Ectodermal cell (in vitro differentiated cells): ENCODE measurements around the gene JAKMIP2.
A peak's percentile ranks its signal among the peaks of the same experiment; 100 is the strongest.

ENCODE experiments used
- H3K27ac ChIP-seq: 2 replicates; pipeline ENCODE4 v1.7.0; 2013; ENCODE audit warnings: mild to moderate bottlenecking, low read depth, low read length; ENCODE audit not compliant: insufficient read depth, poor library complexity, severe bottlenecking
- H3K27me3 ChIP-seq: 2 replicates; pipeline ENCODE4 v1.7.0; 2013; ENCODE audit warnings: mild to moderate bottlenecking, low read length; ENCODE audit not compliant: insufficient read depth, control insufficient read depth, poor library complexity, severe bottlenecking
- H3K36me3 ChIP-seq: one replicate; pipeline ENCODE4 v1.7.0; 2013; ENCODE audit warnings: low read length; ENCODE audit not compliant: control insufficient read depth, insufficient read depth
- H3K4me1 ChIP-seq: one replicate; pipeline ENCODE4 v1.7.0; 2013; ENCODE audit warnings: low read length; ENCODE audit not compliant: control insufficient read depth, insufficient read depth
- H3K4me3 ChIP-seq: 2 replicates; pipeline ENCODE4 v1.7.0; 2013; ENCODE audit warnings: low read depth, low read length, control low read depth; ENCODE audit not compliant: insufficient read depth
- H3K9me3 ChIP-seq: 2 replicates; pipeline ENCODE4 v1.7.0; 2013; ENCODE audit warnings: mild to moderate bottlenecking, low read length, moderate library complexity; ENCODE audit not compliant: control insufficient read depth
- WGBS, 2 experiments: methylation state at CpG; one replicate each; pipeline ENCODE4 v1.1.7; 2013; ENCODE audit warnings: missing lambda C conversion rate in 2 of 2; 5-methylcytosine and 5-hydroxymethylcytosine counted together

The JAKMIP2 gene

GRCh38 chr5:147763791-147764525, 18.6 kb downstream of the JAKMIP2 start:
- H3K4me3 ChIP-seq, result no peak overlapping the region
- 84 to 94% methylated on average over 3 to 4 of the region's 4 CpGs for WGBS, 2 experiments
- peaks cover 11% of the 10 kb centered on the region for H3K4me1 ChIP-seq
- H3K27ac ChIP-seq, result no peak overlapping the region
- no peaks in the 10 kb centered on the region for H3K27me3 ChIP-seq
- H3K36me3 ChIP-seq, result no peaks in the 10 kb centered on the region
- H3K9me3 ChIP-seq, result no peaks in the 10 kb centered on the region

GRCh38 chr5:147760086-147760875, 22.2 kb downstream of the JAKMIP2 start:
- 74 to 75% methylated on average over 2 of the region's 2 CpGs for WGBS, 2 experiments

GRCh38 chr5:147759441-147759840, 23.1 kb downstream of the JAKMIP2 start:
- H3K36me3 ChIP-seq, result no peaks in the 10 kb centered on the region
- H3K9me3 ChIP-seq, result no peaks in the 10 kb centered on the region
- H3K27me3 ChIP-seq, result no peaks in the 10 kb centered on the region
- WGBS, 2 experiments, result 72 to 81% methylated on average over 1 of the region's 1 CpG
- no peak overlapping the region for H3K27ac ChIP-seq
- H3K4me1 ChIP-seq, result peaks cover 5% of the 10 kb centered on the region
- H3K4me3 ChIP-seq, result no peak overlapping the region

More at GRCh38 chr5:147760086-147760875, 22.2 kb downstream of the JAKMIP2 start:
- H3K36me3 ChIP-seq, result no peaks in the 10 kb centered on the region
- no peak overlapping the region for H3K4me3 ChIP-seq
- no peaks in the 10 kb centered on the region for H3K9me3 ChIP-seq
- no peak overlapping the region for H3K27ac ChIP-seq
- no peaks in the 10 kb centered on the region for H3K27me3 ChIP-seq
- peaks cover 5% of the 10 kb centered on the region for H3K4me1 ChIP-seq

- Histone ChIP-seq H3K4me1 (peaks cover 12% of the 10 kb centered on the region), H3K27me3 (no peaks in the 10 kb centered on the region), H3K36me3 (no peaks in the 10 kb centered on the region), H3K9me3 (no peaks in the 10 kb centered on the region), H3K4me3 (no peak overlapping the region), H3K27ac (no peak overlapping the region)
Observed at GRCh38 chr5:147756566-147756965, 26.0 kb downstream of the JAKMIP2 start.

DNA sequence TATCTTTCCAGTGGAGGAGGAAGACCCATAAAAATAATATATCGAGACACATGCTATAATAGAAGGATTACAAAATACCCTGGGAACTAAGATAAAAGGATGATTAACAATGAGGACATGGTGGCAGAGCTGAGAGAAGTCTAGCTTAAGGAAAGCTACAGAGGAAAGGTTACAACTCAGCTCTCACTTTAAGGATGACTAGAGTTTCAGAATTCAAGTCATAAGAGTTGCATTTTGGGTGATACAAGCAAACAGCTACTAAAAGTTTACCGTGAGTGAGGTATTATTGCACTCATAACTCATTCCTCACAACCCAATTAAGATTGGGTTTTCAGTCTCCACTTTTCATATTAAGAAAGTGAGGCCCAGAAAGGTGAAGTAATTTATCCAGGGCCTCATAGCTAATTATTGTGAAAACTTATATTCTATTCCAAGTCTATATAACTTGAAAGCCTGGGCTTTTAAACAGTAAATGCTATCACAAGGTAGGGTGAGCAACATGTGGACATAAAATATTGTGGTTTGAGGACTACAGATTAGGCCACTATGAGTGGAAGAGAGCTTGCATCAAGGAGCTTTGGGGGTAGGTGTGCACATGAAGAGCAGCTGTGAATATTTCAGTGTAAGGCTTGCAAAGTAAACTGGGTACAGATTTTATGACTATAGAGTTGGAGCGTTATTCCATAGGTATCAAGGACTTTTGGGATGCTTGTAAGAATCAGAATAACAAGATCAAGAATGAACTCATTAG, 28.0 kb downstream of the JAKMIP2 start:
- Histone ChIP-seq H3K27me3 (no peaks in the 10 kb centered on the region), H3K36me3 (no peaks in the 10 kb centered on the region), H3K4me1 (peaks cover 29% of the 10 kb centered on the region), H3K4me3 (no peak overlapping the region), H3K9me3 (no peaks in the 10 kb centered on the region), H3K27ac (no peak overlapping the region)
- WGBS, 2 experiments, result 96 to 100% methylated on average over 1 to 2 of the region's 3 CpGs

- Histone ChIP-seq H3K36me3 (no peaks in the 10 kb centered on the region), H3K4me3 (no peak overlapping the region), H3K9me3 (no peaks in the 10 kb centered on the region), H3K4me1 (peaks cover 34% of the 10 kb centered on the region), H3K27me3 (no peaks in the 10 kb centered on the region), H3K27ac (no peak overlapping the region)
- WGBS, 2 experiments, result 100% methylated on average over 1 of the region's 1 CpG; no CpG with 5 or more reads in 1 of the 2 experiments
Observed at GRCh38 chr5:147753765-147754164, 28.8 kb downstream of the JAKMIP2 start.

DNA sequence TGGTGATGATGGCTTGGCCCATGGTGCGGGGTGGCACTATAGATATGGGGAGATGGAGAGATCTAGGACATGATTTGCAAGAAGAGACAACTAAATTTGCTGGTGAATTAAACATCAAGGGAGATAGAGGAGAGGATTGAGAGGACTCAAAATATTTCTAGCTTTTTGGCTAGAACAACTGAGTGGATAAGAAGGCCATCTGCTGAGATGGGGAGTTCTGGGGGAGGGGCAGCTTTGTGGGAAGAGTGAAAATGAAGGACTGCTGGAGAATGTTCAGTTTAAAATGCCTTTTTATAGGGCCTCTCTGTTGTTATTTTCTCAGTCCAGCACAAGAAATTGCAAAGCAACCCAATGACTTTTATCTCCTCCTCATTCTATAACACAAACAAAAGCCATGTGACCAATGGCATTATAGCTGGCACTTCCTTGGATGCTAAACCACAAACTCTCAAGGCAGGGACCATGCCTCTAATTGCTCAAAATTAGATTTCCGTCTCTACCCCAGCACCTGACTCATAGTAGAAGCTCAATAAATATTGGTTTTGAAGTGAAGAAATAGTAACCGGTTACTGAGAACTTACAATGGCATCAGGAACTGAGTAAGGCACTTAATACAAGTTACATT, 29.8 kb downstream of the JAKMIP2 start:
- Histone ChIP-seq H3K4me1 (peaks cover 34% of the 10 kb centered on the region), H3K36me3 (no peaks in the 10 kb centered on the region), H3K4me3 (no peak overlapping the region), H3K27ac (no peak overlapping the region), H3K27me3 (no peaks in the 10 kb centered on the region), H3K9me3 (no peaks in the 10 kb centered on the region)
- 98 to 99% methylated on average over 2 to 3 of the region's 3 CpGs for WGBS, 2 experiments

DNA sequence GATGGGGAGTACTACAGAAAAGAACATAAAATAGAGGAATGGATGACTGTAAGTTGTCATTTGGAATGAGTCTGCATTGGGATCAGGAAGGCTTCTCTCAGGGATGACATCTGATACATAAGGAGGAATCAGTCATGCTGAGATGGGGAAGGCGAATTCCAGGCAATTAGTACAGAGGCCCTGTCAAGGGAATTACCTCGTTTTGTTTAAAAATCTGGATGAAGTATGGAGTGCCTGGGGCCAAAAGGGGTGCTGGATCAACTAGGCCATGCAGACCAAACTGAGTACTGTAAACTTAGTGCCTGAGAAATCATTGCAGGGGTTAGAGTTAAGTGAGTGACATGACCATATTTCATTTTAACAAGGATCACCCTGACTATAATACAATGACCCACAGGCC, 30.5 kb downstream of the JAKMIP2 start:
- Histone ChIP-seq H3K9me3 (no peaks in the 10 kb centered on the region), H3K27ac (peak overlapping the region; percentile 82), H3K4me3 (no peak overlapping the region), H3K4me1 (peaks cover 34% of the 10 kb centered on the region), H3K36me3 (no peaks in the 10 kb centered on the region), H3K27me3 (no peaks in the 10 kb centered on the region)
- 54 to 68% methylated on average over 2 of the region's 2 CpGs for WGBS, 2 experiments

- Histone ChIP-seq H3K36me3 (no peaks in the 10 kb centered on the region), H3K4me3 (no peak overlapping the region), H3K27ac (peak overlapping the region; percentile 82), H3K9me3 (no peaks in the 10 kb centered on the region), H3K4me1 (peaks cover 34% of the 10 kb centered on the region), H3K27me3 (no peaks in the 10 kb centered on the region)
- 89 to 92% methylated on average over 13 of the region's 13 CpGs for WGBS, 2 experiments
Observed at GRCh38 chr5:147751156-147751830, 31.2 kb downstream of the JAKMIP2 start.
